Left lobe of liver (tissue), 2 donors: ENCODE results near the gene SYCE3. TPM values are rescaled to one million over a fixed set of nuclear protein-coding genes. Genes with fewer than 3 reads are reported as not detected.

Experiments
- ATAC-seq: fragments of 200-7000 bp; cut with Tn5 transposase; one replicate; pipeline ENCODE4 v1.9.1; 2020; ENCODE audit warnings: mild to moderate bottlenecking, moderate library complexity
- DNase-seq: peaks from one replicate; pipeline ENCODE4 v3.0.0-alpha.2; 2020; ENCODE audit warnings: low spot score
- total RNA-seq: library from RNA; stranded (reverse); gene quantifications from one replicate; pipeline ENCODE4 v1.2.1, GENCODE V29; 2021
- donor health status: DM: no; HTN: no; CAD: no; lungs with moderate emphysema.
- donor health status: DM: no; HTN: yes; CAD: no.

Gene SYCE3
- total RNA-seq, 1 donor from 2014 or later = 0.45 TPM

DNA sequence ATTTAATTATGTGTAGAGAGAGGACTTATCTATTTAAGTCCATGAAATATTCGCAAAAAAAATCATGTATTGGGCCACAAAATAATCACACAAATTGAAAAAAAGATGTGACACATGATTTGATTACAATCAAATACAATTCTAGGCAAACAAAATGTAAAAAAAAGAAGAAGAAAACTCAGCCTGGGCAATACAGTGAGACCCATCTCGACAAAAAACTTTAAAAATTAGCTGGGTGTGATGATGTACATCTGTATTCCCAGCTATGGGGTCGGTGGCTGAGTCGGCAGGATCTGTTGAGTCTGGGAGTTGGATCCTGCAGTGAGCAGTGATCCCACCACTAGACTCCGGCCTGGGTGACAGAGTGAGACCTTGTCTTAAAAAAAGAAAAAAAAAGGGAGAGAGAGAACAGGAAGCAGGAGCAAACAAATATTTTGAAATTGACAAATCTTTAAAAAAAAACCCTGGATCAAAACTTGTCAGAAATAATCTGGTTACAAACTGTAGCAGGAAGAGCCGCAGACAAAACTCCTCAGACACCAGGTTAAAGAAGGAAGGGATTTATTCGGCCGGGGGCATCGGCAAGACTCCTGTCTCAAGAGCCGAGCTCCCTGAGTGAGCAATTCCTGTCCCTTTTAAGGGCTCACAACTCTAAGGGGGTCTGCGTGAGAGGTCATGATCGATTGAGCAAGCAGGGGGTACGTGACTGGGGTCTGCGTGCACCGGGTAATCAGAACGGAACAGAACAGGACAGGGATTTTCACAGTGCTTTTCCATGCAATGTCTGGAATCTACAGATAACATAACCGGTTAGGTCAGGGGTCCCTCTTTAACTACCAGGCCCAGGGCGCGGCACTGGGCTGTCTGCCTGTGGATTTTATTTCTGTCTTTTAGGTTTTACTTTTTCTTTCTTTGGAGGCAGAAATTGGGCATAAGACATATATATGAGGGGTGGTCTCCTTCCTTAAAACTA is 29.6 kb downstream of the SYCE3 start:
- no peak for DNase-seq

GRCh38 chr22:50531962-50532674 is 30.6 kb downstream of the SYCE3 start:
- DNase-seq = peak; percentile 91
- peak; percentile 55 for ATAC-seq

More for the DNA sequence above, 29.6 kb downstream of the SYCE3 start:
- ATAC-seq = no peak

DNA sequence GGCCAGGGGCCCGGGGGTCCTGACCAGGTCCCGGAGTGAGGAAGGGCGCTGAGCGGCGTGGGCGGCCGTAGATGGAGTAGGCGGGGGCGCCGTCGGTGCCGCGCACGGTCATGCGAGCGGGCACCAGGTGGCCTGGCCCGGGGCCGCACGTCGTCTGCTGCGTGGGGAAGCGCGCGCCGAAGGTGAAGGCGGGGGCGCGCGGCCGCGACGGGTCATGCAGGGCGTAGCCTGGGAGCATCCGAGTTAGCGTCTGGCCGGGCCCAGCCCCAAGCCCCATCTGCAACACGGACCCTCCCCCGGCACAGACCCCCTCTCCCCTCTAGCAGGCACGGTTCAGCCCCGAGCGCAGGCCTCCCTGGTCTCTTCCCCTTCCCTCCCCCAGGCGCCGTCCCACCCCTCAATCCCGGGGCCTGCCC is 31.2 kb downstream of the SYCE3 start:
- ATAC-seq = peak; percentile 47
- peak; percentile 82 for DNase-seq

DNA sequence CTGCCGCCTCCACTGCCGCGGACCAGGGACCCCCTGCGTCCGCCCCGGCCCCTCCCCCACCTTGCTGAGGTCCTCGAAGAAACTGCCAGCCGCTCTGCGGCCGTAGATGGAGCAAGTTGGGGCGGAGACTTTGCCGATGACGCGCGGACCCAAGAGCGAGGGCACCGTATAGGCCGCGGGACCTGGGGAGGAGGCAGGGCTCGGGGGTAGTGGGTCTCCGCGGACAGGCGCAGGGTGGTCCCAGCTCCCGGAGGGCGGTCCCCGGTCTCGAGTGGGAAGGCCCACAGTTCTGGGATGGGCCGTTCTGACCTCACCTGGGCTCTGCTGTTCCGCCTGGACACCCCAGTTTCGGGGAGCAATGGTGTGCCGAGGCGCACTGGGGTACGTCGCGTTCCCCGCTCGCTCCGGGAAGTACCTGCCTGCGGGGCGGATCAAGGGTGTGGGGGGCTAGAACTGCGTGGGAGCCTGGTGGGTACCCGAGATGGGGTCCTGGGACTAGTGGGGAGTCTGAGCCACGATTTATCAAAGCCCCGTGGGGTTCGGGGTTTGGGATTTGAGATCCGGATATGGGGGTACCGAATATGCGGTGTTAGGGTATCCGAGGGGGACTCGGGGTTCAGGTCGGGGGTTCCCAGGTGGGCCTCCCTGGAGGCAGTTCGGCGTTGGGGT is 31.7 kb downstream of the SYCE3 start:
- peak; percentile 53 for ATAC-seq

DNA sequence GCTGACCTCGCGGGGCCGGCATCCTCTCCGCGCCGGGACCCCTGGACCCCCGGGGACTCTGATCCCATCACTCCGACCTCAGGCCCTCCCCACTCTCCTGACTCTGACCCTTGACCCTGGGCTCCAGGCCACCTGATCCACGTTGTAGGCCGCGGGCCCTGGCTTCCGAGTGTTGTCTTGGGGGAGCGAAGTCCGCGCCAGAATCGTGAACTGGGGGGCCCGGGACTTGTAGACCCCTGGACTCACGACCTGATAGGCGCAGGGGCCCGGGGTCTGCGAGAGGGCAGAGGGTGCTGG is 32.2 kb downstream of the SYCE3 start:
- ATAC-seq (peak; percentile 38), DNase-seq (peak; percentile 91)

More for the DNA sequence above, 31.7 kb downstream of the SYCE3 start:
- DNase-seq = peak; percentile 94

GRCh38 chr22:50529897-50530579 is 32.7 kb downstream of the SYCE3 start, which contains the start of gene TYMP:
TYMP (minus strand) TSS chr22:50530012; CDS start chr22:50529709, 303 bp downstream.
- DNase-seq (peak; percentile 96), ATAC-seq (peak; percentile 51)

DNA sequence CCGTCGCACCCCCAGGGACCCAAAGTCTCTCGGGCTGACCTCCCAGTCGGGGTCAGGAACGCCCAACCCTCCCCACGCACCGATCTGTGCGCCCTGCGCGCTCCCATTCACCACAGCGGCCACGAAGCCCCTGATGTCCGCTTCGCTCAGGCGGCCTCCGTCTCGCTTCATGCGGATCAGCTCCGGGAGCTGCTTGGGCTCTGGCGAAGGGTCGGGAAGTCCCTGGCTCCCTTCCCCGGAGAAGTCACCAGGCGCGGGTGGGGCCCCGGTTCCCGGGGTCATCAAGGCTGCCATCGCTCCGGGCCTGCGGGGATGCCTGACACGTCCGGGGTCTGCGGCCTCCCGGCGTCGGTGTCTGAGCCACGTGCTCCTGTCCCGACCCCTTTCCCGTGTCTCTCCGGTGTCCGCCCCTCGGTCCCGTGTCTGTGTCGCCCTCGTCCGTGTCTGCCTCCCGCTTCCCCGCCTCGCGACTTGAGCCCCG is 33.3 kb downstream of the SYCE3 start:
- ATAC-seq (no peak), DNase-seq (no peak)

DNA sequence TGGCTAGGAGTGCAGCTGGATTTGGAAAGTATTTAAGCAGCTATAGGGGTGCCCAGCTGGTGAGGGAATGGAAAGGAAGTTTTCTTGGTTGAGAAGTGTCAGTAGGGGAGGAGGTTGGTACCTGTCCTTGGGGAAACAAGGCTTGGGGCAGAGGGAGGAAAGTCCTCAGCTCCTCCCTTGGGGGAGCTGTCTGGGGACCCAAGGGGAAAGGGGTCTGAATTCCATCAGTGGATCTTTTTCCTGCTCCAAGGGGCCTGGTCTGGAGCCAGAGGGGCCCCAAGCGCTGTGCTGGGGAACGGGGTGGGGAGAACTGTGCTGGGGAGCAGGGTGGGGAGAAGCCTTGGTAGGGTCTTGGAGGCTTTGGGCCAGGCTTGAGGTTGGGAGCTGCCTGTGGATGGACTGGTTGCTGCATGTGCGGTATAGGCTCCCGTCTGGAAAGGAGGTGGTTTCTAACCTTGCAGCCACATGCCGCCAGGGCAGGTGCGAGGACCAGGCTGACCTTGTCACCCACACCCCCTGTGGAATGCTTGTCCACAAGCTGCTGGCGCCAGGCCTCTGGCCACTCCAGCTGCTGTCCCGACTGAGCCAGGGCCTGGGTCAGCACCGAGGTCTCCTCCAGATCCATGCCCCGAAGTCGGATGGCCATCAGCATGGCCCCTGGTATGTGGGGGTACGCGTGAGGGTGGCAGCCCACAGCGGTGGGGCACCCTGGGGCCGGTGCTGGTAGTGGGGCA is 33.9 kb downstream of the SYCE3 start:
- DNase-seq (peak; percentile 58), ATAC-seq (no peak)

GRCh38 chr22:50527921-50528681 is 34.6 kb downstream of the SYCE3 start:
- ATAC-seq (no peak), DNase-seq (peak; percentile 48)

- ATAC-seq = peak; percentile 6
- DNase-seq = peak; percentile 75
Measured at GRCh38 chr22:50526834-50527801, 35.6 kb downstream of the SYCE3 start.

GRCh38 chr22:50526108-50526833 is 36.4 kb downstream of the SYCE3 start:
- peak; percentile 35 for ATAC-seq
- peak; percentile 84 for DNase-seq

GRCh38 chr22:50525858-50526107 is 36.9 kb downstream of the SYCE3 start:
- DNase-seq (no peak), ATAC-seq (peak; percentile 10)

- peak; percentile 97 for DNase-seq
- ATAC-seq = peak; percentile 53
Measured at GRCh38 chr22:50525104-50525857, 37.4 kb downstream of the SYCE3 start, which contains the start of gene SCO2. SCO2 (minus strand) TSS chr22:50525598; CDS start chr22:50524411, 1,187 bp downstream.

GRCh38 chr22:50524676-50525103 is 38.0 kb downstream of the SYCE3 start:
- ATAC-seq (no peak), DNase-seq (no peak)

- no peak for ATAC-seq
- DNase-seq = no peak
Measured at GRCh38 chr22:50523806-50524675, 38.7 kb downstream of the SYCE3 start.

- DNase-seq = no peak
Measured at GRCh38 chr22:50523458-50523805, 39.3 kb downstream of the SYCE3 start.

More at GRCh38 chr22:50523458-50523805, 39.3 kb downstream of the SYCE3 start:
- ATAC-seq = no peak
